Psoas muscle (tissue), 8 donors: Measurements from ENCODE around the gene RGS3. TPM values are rescaled to one million over a fixed set of nuclear protein-coding genes. Genes with fewer than 3 reads are reported as not detected.

Source experiments
- ATAC-seq, 4 donors: fragments of 200-7000 bp; cut with Tn5 transposase; one replicate each; pipeline ENCODE4 v1.9.1; 2020; ENCODE audit warnings: moderate library complexity in 3 of 4, mild to moderate bottlenecking in 2 of 4
- DNase-seq, 2 donors: peaks; one replicate each; pipeline ENCODE4 v3.0.0-alpha.2; 2020
- H3K27ac ChIP-seq: fragments of 200-600 bp; one replicate; pipeline ENCODE4 v1.8.0; 2022
- H3K27me3 ChIP-seq, 3 donors: fragments of 200-600 bp in 1 of 3; one replicate each; pipeline versions ENCODE4 v1.6.1 to v1.8.0; 2013 to 2022; ENCODE audit warnings: low read length in 2 of 3, mild to moderate bottlenecking in 2 of 3, moderate library complexity in 1 of 3; ENCODE audit not compliant: insufficient read depth in 3 of 3
- H3K36me3 ChIP-seq, 2 donors: fragments of 200-600 bp in 1 of 2; one replicate each; pipeline versions ENCODE4 v1.6.1 to v1.8.0; 2013 to 2022; ENCODE audit warnings: low read depth in 1 of 2, mild to moderate bottlenecking in 1 of 2, moderate library complexity in 1 of 2; ENCODE audit not compliant: insufficient read depth in 1 of 2
- H3K4me1 ChIP-seq: fragments of 200-600 bp; one replicate; pipeline ENCODE4 v1.8.0; 2022
- H3K4me3 ChIP-seq: fragments of 200-600 bp; one replicate; pipeline ENCODE4 v1.8.0; 2022; ENCODE audit warnings: mild to moderate bottlenecking
- H3K9me3 ChIP-seq: fragments of 200-600 bp; one replicate; pipeline ENCODE4 v1.8.0; 2022
- WGBS, 3 donors: extraction: QIAGEN DNeasy Blood & Tissue Kit; methylation state at CpG; one replicate each; pipeline versions ENCODE4 v1.1.6 to v1.1.7; 2013; 5-methylcytosine and 5-hydroxymethylcytosine counted together
- intact Hi-C, 2 donors: fragments of 100-400 bp; cut with DNase I; formaldehyde crosslinking; loops; one replicate each; pipeline versions ENCODE4 v1.11.0 to v1.14.2; 2022
- polyA plus RNA-seq, 3 donors: library from polyadenylated mRNA; stranded (reverse); fragments of 200-250 nt; gene quantifications; one replicate each; pipeline ENCODE4 v1.2.3, GENCODE V29; 2013
- total RNA-seq, 4 donors: library from RNA; stranded (reverse); fragmentation: NEBNext Ultra II Directional in 2 of 4; extraction: Animal tissue kit (Norgen Biotek cat#: 25700) in 2 of 4; gene quantifications; one replicate each; pipeline versions ENCODE4 v1.2.1 to v1.2.4, GENCODE V29; 2021 to 2023
- TF ChIP-seq, protein P1 (sequence below): fragments of 200-600 bp; IDR thresholded peaks from one replicate; pipeline ENCODE4 v1.8.0; 2022; ENCODE audit warnings: antibody characterized with exemption
- donor health status: healthy with polysubstance abuse.
- donor health status: DM: no; HTN: no; CAD: no; lungs with moderate emphysema.
- donor health status: Bipolar disorder and iron deficiency.
- donor health status: healthy.
- donor health status: DM: yes; HTN: yes; CAD: no.
- donor health status: DM: no; HTN: no; CAD: no.
- donor health status: DM: no; HTN: no; CAD: no.
- donor health status: DM: yes; HTN: yes; CAD: no.

The RGS3 gene
- total and polyA plus RNA-seq, 7 donors, result 7.1 to 38.1 (median 14.6) TPM

- no peak for ATAC-seq
- Histone ChIP-seq H3K27ac (peak overlapping the region; percentile 81), H3K36me3 (no peaks in the 10 kb centered on the region), H3K4me1 (peaks cover 65% of the 10 kb centered on the region), H3K4me3 (no peak overlapping the region), H3K27me3 (no peaks in the 10 kb centered on the region), H3K9me3 (no peaks in the 10 kb centered on the region)
- peak in 1 of 2 donors; percentile 7 for DNase-seq
- intact Hi-C loops, result loop anchor here in 1 of 2 donors (5.0 kb wide), 1 partner anchor 110 kb away; the partner anchor contains the start of gene RGS3
- TF ChIP-seq, protein P1, sequence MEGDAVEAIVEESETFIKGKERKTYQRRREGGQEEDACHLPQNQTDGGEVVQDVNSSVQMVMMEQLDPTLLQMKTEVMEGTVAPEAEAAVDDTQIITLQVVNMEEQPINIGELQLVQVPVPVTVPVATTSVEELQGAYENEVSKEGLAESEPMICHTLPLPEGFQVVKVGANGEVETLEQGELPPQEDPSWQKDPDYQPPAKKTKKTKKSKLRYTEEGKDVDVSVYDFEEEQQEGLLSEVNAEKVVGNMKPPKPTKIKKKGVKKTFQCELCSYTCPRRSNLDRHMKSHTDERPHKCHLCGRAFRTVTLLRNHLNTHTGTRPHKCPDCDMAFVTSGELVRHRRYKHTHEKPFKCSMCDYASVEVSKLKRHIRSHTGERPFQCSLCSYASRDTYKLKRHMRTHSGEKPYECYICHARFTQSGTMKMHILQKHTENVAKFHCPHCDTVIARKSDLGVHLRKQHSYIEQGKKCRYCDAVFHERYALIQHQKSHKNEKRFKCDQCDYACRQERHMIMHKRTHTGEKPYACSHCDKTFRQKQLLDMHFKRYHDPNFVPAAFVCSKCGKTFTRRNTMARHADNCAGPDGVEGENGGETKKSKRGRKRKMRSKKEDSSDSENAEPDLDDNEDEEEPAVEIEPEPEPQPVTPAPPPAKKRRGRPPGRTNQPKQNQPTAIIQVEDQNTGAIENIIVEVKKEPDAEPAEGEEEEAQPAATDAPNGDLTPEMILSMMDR, result no peak
- WGBS, 3 donors, result 76 to 88% (median 85%) methylated on average over 8 of the region's 8 CpGs
Observed at GRCh38 chr9:113572076-113572861, 108.7 kb downstream of the RGS3 start.

GRCh38 chr9:113573046-113573958 lies 109.8 kb downstream of the RGS3 start:
- intact Hi-C loops, result loop anchor here in 1 of 2 donors (5.0 kb wide), 1 partner anchor 111 kb away; the partner anchor contains the start of gene RGS3
- ATAC-seq, result peak in 3 of 4 donors; percentile 56 to 74 (median 68)
- TF ChIP-seq, protein P1, result no peak
- peak in 1 of 2 donors; percentile 55 for DNase-seq
- 50 to 72% (median 61%) methylated on average over 11 of the region's 11 CpGs for WGBS, 3 donors
- H3K36me3 ChIP-seq, result no peaks in the 10 kb centered on the region
- H3K27me3 ChIP-seq, result no peaks in the 10 kb centered on the region
- no peaks in the 10 kb centered on the region for H3K9me3 ChIP-seq
- H3K4me3 ChIP-seq, result no peak overlapping the region
- H3K4me1 ChIP-seq, result peaks cover 61% of the 10 kb centered on the region
- peak overlapping the region; percentile 81 for H3K27ac ChIP-seq

GRCh38 chr9:113573959-113574352 lies 110.4 kb downstream of the RGS3 start:
- Histone ChIP-seq H3K4me1 (peaks cover 61% of the 10 kb centered on the region), H3K36me3 (no peaks in the 10 kb centered on the region), H3K27ac (peak overlapping the region; percentile 81), H3K9me3 (no peaks in the 10 kb centered on the region), H3K27me3 (no peaks in the 10 kb centered on the region), H3K4me3 (no peak overlapping the region)
- DNase-seq, result no peak
- TF ChIP-seq, protein P1, result no peak
- intact Hi-C loops, result loop anchor here in 1 of 2 donors (5.0 kb wide), 1 partner anchor 112 kb away; the partner anchor contains the start of gene RGS3
- no peak for ATAC-seq
- 68 to 79% (median 70%) methylated on average over 2 of the region's 2 CpGs for WGBS, 3 donors

GRCh38 chr9:113574441-113575262 lies 111.1 kb downstream of the RGS3 start:
- Histone ChIP-seq H3K4me1 (peaks cover 63% of the 10 kb centered on the region), H3K36me3 (no peaks in the 10 kb centered on the region), H3K4me3 (no peak overlapping the region), H3K9me3 (no peaks in the 10 kb centered on the region), H3K27ac (peak overlapping the region; percentile 81), H3K27me3 (no peaks in the 10 kb centered on the region)
- TF ChIP-seq, protein P1, result no peak
- intact Hi-C loops, result loop anchor here in 1 of 2 donors (5.0 kb wide), 1 partner anchor 112 kb away; the partner anchor contains the start of gene RGS3
- DNase-seq, result peak in 1 of 2 donors; percentile 55
- WGBS, 3 donors, result 68 to 73% (median 71%) methylated on average over 14 of the region's 14 CpGs
- peak; percentile 36 to 88 (median 54) for ATAC-seq
